GM12801 (cell line): Measurements from ENCODE around the gene PURA.

ENCODE experiments used
- CTCF ChIP-seq: IDR thresholded peaks from one replicate; pipeline ENCODE4 v1.5.1; 2011; ENCODE audit warnings: control low read depth; ENCODE audit not compliant: insufficient read length; ENCODE audit errors: extremely low read depth

PURA gene

GRCh38 chr5:140083650-140084049, 30.3 kb upstream of the PURA start:
- no peak for TF ChIP-seq CTCF

GRCh38 chr5:140084541-140084940, 29.4 kb upstream of the PURA start:
- no peak for TF ChIP-seq CTCF

DNA sequence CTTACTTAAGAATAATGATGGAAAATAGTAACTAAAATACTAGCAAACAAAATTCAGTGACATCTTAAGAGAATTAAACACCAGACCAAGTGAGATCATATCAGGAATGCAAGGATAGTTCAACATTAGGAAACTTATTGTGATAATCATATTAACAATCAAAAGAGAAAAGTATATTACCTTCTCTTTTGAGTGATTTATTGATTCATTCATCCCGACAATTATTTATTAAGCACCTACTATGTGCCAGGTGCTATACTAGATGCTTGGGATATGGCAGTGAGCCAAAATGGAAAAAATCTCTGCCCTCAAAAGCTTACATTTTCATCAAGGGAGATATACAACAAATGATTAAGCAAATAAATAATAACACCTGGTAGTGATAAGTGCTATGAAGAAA, 23.7 kb upstream of the PURA start:
- TF ChIP-seq CTCF: no peak

DNA sequence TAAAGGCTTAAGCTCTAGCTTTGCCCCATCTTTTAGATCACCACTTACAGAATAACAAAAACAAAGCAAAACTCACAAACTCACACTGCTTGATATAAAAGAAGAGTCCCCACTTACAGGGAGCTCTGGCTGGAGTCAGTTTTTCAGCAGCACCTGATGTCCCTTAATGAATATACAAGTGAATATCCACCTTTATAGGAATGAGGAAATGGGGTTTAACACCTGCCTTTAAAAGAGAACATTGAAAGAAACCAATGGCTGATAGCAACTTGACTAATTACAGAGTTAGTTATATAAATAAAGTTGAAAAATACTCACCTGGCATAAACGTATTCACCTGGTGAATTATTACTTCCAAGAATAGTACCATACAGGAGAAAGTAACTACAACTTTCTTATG, 20.7 kb upstream of the PURA start:
- TF ChIP-seq CTCF: no peak

- no peak for TF ChIP-seq CTCF
Observed at GRCh38 chr5:140093866-140094265, 20.0 kb upstream of the PURA start.

DNA sequence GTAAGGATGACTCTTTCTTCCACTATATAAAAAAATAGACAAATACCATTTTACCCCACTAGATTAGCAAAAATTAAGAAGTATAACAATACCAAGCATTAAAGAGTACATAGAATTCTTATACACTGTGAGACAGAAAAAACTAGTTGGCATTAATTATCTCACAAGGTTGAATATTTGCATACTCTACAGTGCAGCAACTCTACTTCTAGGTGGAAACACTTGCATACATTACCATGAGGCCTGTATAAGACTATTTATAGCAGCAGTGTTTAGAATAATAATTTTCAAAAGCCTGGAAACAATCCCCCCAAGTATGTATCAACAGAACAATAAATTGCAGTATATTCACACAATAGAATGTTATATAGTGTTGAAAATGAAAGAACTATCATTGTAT, 19.0 kb upstream of the PURA start:
- no peak for TF ChIP-seq CTCF

DNA sequence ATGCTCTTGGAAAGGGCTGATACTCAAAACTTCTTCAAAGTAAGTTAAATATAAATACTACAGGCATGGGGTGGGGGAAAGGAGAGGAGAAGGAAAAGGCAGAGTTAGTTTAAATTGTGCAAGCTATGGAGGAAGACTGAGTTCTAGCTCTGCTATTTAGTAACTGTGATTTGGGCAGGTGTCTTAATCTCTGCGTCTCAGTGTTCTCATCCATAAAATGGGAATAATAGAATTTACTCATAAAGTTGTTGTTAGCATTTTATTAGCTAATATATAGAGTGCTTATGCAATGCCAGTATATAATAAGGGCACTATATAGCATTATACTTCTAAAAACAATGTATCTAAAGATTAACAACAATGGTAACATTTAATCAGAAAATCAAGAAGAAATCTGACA, 12.7 kb upstream of the PURA start:
- no peak for TF ChIP-seq CTCF

- no peak for TF ChIP-seq CTCF
Observed at GRCh38 chr5:140103154-140103553, 10.8 kb upstream of the PURA start.
